Motor neuron (in vitro differentiated cells): ENCODE measurements around the gene SGMS1. TPM values are rescaled to one million over a fixed set of nuclear protein-coding genes. Genes with fewer than 3 reads are reported as not detected.
A peak's percentile ranks its signal among the peaks of the same experiment; 100 is the strongest.
"Not testable (repeated sequence)": the region's sequence is repeated elsewhere in the genome, so short reads cannot be mapped to it uniquely, and the experiment has no call there.

Experiments used
- ATAC-seq, 8 experiments: fragments of 200-7000 bp; cut with Tn5 transposase; replicated peaks in 6 of 8; 2 replicates each; pipeline ENCODE4 v1.8.0; 2021; ENCODE audit warnings: mild to moderate bottlenecking in 8 of 8, moderate library complexity in 8 of 8
- H3K27ac ChIP-seq, 2 donors: fragments of 250-450 bp; sonication (Bioruptor Pico); 2 replicates each; pipeline ENCODE4 v1.9.0; 2021; ENCODE audit warnings: antibody characterized with exemption in 2 of 2, mild to moderate bottlenecking in 2 of 2, moderate library complexity in 1 of 2
- H3K4me1 ChIP-seq, 2 donors: fragments of 250-450 bp; sonication (Bioruptor Pico); replicated peaks in 1 of 2; 2 replicates each; pipeline ENCODE4 v1.6.1; 2021; ENCODE audit warnings: antibody characterized with exemption in 2 of 2, mild to moderate bottlenecking in 2 of 2, moderate library complexity in 1 of 2
- H3K4me3 ChIP-seq, 5 donors: fragments of 250-450 bp; sonication (Bioruptor Pico); 2 replicates each; pipeline ENCODE4 v1.9.0; 2021; ENCODE audit warnings: antibody characterized with exemption in 5 of 5, mild to moderate bottlenecking in 5 of 5, moderate library complexity in 4 of 5
- WGBS, 10 experiments: fragments of 450-650 bp; shearing (Covaris generic); methylation state at CpG; one replicate each; pipeline ENCODE4 v1.0.0; 2022; 5-methylcytosine and 5-hydroxymethylcytosine counted together
- in situ Hi-C, 9 experiments: fragments of 400-800 bp; cut with MboI; loops; one replicate each; pipeline ENCODE4 v1.15.0; 2021; ENCODE audit warnings: low sequenced_read_pairs in 9 of 9, low pct_unique_long_range_greater_than_20kb in 2 of 9; ENCODE audit not compliant: unreplicated experiment in 9 of 9
- total RNA-seq, 8 experiments: library from RNA; unstranded; fragments of 300-600 nt; gene quantifications; 2 replicates each; pipeline versions ENCODE4 v1.2.3 to v1.2.4, GENCODE V29; 2022

The SGMS1 gene
- 10 to 100 TPM in 7 of 8 experiments, 1 to 10 TPM in 1; 8.5 to 31.0 (median 19.8) TPM for total RNA-seq

GRCh38 chr10:50623663-50624412, at the start of gene SGMS1:
Gene SGMS1, minus strand, starts transcription at chr10:50623956. Its CDS starts 279,842 bp downstream, at chr10:50344114.
- in situ Hi-C loops = loop anchor here in 2 of 9 experiments (25.0 kb wide), 1 partner anchor 212 kb away; no protein-coding TSS in a partner anchor
- H3K4me3 ChIP-seq = peak within 1 kb of the TSS; percentile 81 to 99 (median 94)
- 0 to 1% methylated on average over 3 to 23 of the region's 74 CpGs; no CpG with 5 or more reads in 8 of the 10 experiments for whole genome bisulfite sequencing, 10 experiments
- ATAC-seq = peak; percentile 10 to 50 (median 37)
- H3K27ac ChIP-seq = peak within 1 kb of the TSS; percentile 98 to 99
- H3K4me1 ChIP-seq = peaks cover 4 to 11% of the 10 kb centered on the region in 2 donors

DNA sequence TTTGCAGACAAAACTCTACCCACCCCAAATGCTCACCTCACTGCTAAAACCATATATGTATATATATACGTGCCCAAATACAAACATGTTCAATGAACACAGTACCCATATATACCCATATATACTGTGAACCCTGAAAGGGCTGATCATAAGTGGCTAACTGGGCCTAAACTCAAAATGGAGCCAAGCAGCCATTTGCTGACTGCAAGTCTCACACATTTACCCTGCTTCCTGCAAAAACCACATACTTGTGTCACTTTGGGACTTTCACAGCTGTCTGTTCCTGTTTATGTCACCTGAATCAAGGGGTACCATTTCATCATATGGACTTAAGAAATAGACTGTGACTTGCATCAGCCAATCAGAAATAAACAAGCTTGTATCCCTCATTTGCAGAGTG, 48.4 kb upstream of the SGMS1 start:
- H3K27ac ChIP-seq, H3K4me1 ChIP-seq, ATAC-seq, in situ Hi-C loops, H3K4me3 ChIP-seq: not testable (repeated sequence)
- 40 to 80% (median 65%) methylated on average over 1 of the region's 1 CpG; no CpG with 5 or more reads in 6 of the 10 experiments for WGBS, 10 experiments

DNA sequence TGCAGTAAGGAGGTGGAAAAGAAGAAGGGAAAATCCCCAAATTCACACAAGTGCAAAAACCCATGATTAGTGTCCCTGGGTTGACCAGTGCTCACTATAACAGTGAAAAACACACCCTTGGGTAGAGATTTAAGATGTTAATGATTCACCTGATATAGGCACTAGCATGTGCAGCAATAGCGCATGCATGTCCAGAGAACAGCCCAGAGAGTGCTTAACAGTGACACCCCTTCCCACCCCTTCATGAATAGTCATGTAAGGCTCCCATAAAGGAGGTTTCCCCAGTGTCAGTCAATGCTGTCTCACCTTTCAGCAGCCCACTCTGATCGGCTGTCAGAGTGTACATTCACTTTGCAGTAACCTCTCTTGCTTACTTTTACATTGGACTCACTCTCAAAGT, 47.9 kb upstream of the SGMS1 start:
- H3K4me3 ChIP-seq, in situ Hi-C loops, H3K27ac ChIP-seq, H3K4me1 ChIP-seq: not testable (repeated sequence)
- peak in 2 of 8 experiments; percentile 67 to 77 for ATAC-seq
- WGBS, 10 experiments = 43 to 80% methylated on average over 1 of the region's 2 CpGs; no CpG with 5 or more reads in 8 of the 10 experiments

DNA sequence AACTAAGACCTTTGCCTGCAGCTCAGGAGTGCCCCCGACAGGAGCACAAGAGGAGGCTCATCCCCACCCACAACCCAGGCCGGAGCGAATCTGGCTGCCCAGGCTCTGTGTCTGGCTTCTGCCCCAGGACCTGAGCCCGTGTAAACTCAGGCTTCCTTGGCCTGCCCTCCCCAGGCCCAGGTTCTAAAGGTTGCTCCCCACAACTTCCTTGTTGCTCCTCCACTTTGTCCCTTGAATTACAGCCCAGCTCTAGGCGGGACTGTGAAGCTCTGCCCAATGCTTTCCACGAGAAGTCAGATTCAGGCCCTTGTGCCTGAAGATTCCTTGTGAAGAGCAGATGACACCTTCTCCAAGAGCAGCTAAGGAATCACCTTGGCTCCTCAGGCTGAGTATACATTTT, 46.2 kb upstream of the SGMS1 start:
- ATAC-seq, H3K4me1 ChIP-seq, in situ Hi-C loops, H3K4me3 ChIP-seq, H3K27ac ChIP-seq: not testable (repeated sequence)
- no CpG with 5 or more reads among the region's 6 CpGs for WGBS, 10 experiments

DNA sequence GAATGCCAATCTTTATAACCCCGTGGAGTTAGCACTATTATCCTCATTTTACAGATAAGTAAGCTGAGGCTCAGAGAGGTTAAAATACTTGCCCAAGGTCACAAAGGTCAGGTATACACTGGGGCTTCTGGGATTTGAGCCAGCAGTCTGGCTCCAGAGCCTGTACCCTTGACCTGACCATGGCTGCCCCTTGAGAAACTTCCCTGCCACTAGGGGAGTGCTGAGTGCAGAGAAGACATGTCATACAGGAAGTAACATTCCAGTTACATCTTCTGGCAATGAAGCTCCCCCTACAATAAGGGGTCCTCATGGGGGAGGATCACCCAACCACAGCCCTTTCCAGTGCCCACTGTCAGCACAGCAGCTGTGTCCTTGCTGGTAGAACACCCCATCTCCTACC, 43.6 kb upstream of the SGMS1 start:
- in situ Hi-C loops, H3K4me3 ChIP-seq, H3K4me1 ChIP-seq, H3K27ac ChIP-seq, ATAC-seq: not testable (repeated sequence)
- no CpG with 5 or more reads among the region's 1 CpG for WGBS, 10 experiments

DNA sequence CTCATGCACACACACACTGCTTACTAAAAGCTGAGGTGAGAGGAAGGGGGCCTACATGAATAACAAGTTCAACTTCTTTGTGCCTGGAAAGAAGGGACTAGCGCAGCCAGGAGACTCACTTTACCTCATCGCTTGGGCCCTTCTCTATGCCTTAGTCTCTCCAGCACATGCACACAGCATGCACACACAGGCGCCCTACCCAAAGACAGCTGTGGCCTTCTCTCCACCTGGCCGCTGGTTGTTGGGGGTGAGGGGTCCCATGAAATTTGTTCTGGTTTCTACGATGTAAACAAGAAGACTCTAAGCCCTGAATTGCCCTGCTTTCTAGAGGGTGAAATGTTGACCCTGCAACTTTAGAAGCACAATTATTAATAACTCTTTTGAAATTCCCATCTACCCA, 38.7 kb upstream of the SGMS1 start:
- H3K4me3 ChIP-seq, ATAC-seq, H3K27ac ChIP-seq, in situ Hi-C loops, H3K4me1 ChIP-seq: not testable (repeated sequence)
- WGBS, 10 experiments = 35 to 71% (median 63%) methylated on average over 1 to 3 of the region's 5 CpGs; no CpG with 5 or more reads in 7 of the 10 experiments

DNA sequence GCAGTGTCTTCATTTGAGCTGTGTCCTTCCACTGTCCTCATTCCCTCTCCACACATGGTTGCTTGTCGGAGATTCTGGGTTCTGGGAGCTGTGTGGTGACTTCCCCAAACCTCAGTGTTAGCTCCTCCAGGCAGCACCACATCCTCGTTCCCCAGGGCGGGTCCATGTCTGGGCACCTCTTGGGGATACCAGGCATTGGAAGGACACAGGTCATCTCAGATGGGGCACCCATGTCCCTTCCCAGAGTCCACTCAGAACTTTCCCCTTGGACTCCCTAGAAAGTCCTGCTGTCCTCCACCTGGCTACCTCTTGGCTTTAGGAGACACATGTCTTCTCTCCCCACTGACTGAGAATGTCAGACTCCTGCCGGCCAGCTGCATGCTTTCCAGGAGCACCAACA, 37.8 kb upstream of the SGMS1 start:
- H3K27ac ChIP-seq, H3K4me3 ChIP-seq, in situ Hi-C loops, ATAC-seq, H3K4me1 ChIP-seq: not testable (repeated sequence)
- 0 to 83% (median 50%) methylated on average over 1 to 2 of the region's 4 CpGs; no CpG with 5 or more reads in 6 of the 10 experiments for WGBS, 10 experiments

- H3K4me3 ChIP-seq = not testable (repeated sequence)
- WGBS, 10 experiments = 20 to 100% (median 76%) methylated on average over 1 to 6 of the region's 32 CpGs; no CpG with 5 or more reads in 4 of the 10 experiments
- ATAC-seq = peak in 2 of 8 experiments; percentile 94 to 98
These were observed 36.3 kb upstream of the SGMS1 start for GRCh38 chr10:50659865-50660730.

DNA sequence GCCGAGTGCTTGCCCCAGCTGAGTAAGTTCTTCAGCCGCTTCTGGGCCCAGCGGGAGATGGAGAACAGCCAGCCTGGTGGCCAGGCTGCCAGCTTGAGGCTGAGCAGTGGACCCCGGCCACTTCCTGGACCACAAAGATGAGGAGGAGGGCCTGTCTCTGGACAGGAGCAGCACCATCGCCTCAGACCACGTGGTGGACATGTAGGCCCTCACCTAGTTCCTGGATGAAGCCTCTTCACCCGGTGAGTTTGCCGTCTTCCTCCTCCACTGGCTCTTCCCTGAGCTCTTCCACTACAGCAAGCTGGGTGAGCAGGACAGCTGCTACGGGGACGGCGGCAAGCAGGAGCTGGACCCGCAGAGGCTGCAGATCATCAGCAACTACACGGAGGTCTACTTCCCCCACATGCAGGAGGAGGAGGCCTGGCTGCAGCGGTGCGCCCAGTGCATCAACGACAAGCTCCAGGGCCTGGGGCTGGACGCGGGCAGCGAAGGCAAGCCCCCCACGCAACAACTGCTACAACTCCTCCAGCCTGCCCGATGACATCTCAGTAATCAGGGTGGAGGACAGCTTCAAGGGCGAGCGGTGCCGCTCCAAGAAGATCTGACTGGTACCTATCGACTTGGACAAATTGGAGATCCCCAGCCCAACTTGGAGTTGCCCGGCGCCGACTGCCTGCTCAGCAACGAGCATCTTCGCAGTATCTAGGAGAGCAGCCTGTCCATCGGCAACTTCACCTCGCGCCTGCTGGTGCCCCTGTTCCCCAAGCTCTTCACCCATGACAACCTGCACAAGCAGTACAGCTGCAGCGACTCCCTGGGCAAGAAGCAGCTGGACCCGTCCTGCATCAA, 35.5 kb upstream of the SGMS1 start:
- H3K27ac ChIP-seq, H3K4me1 ChIP-seq, ATAC-seq, H3K4me3 ChIP-seq, in situ Hi-C loops: not testable (repeated sequence)
- 87 to 100% (median 96%) methylated on average over 2 to 7 of the region's 35 CpGs; no CpG with 5 or more reads in 5 of the 10 experiments for WGBS, 10 experiments

More at GRCh38 chr10:50659865-50660730, 36.3 kb upstream of the SGMS1 start:
- H3K4me1 ChIP-seq, H3K27ac ChIP-seq, in situ Hi-C loops: not testable (repeated sequence)

- no peak for ATAC-seq
- H3K4me1 ChIP-seq = no peaks in the 10 kb centered on the region
- in situ Hi-C loops = no loop called here
- no peak overlapping the region for H3K27ac ChIP-seq
- H3K4me3 ChIP-seq = no peak overlapping the region
- 40 to 100% (median 100%) methylated on average over 1 of the region's 5 CpGs; no CpG with 5 or more reads in 6 of the 10 experiments for WGBS, 10 experiments
These were observed 34.4 kb upstream of the SGMS1 start for GRCh38 chr10:50658165-50658564.

DNA sequence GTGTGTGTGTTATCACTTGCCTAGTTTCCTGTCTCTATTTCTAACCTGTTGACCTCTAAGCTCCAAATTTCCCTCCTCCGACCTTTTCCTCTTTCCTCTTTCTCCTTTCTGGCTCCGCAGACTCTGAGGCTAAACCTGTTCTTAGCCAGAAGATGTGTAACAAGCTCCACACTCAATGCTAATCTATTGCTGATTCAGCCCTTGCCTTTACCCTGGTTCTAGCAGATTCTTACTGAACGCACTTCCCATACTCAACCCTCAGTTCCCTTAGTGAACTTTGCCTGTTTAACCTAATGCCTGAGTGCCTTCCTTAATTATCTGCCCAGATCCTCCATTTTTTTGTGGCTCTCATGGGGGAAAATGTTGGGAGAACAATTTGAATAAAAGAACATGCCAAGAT, 30.0 kb upstream of the SGMS1 start:
- H3K4me1 ChIP-seq = no peaks in the 10 kb centered on the region
- H3K4me3 ChIP-seq = no peak overlapping the region
- ATAC-seq = no peak
- in situ Hi-C loops = no loop called here
- WGBS, 10 experiments = 7 to 100% (median 89%) methylated on average over 1 to 3 of the region's 3 CpGs; no CpG with 5 or more reads in 1 of the 10 experiments
- no peak overlapping the region for H3K27ac ChIP-seq

GRCh38 chr10:50653142-50653541, 29.4 kb upstream of the SGMS1 start:
- in situ Hi-C loops = no loop called here
- no peak overlapping the region for H3K4me3 ChIP-seq
- no peaks in the 10 kb centered on the region for H3K4me1 ChIP-seq
- H3K27ac ChIP-seq = no peak overlapping the region
- 0 to 46% (median 17%) methylated on average over 2 to 3 of the region's 3 CpGs; no CpG with 5 or more reads in 2 of the 10 experiments for WGBS, 10 experiments
- ATAC-seq = peak in 3 of 8 experiments; percentile 64 to 72 (median 72)
